SK-N-SH (cell line): ENCODE data around the gene LCN10.

Source experiments
- FOSL2 ChIP-seq: IDR thresholded peaks from 2 replicates; pipeline ENCODE4 v1.4.0; 2012; ENCODE audit warnings: low read depth, mild to moderate bottlenecking, moderate library complexity, borderline replicate concordance
- FOXJ3 ChIP-seq: sonication (generic); formaldehyde crosslinking; IDR thresholded peaks from 2 replicates; pipeline ENCODE4 v1.5.1; 2020; ENCODE audit warnings: mild to moderate bottlenecking, missing genetic modification reagents
- SIN3A ChIP-seq: IDR thresholded peaks from 2 replicates; pipeline ENCODE4 v1.6.1; 2012; ENCODE audit warnings: low read depth, mild to moderate bottlenecking, low read length, moderate library complexity, borderline replicate concordance
- TF ChIP-seq, protein P1 (sequence below): fragments of 150-350 bp; IDR thresholded peaks from 2 replicates; pipeline ENCODE4 v1.6.1; 2016; ENCODE audit warnings: mild to moderate bottlenecking, low read depth, low read length

- TF ChIP-seq, protein P1, sequence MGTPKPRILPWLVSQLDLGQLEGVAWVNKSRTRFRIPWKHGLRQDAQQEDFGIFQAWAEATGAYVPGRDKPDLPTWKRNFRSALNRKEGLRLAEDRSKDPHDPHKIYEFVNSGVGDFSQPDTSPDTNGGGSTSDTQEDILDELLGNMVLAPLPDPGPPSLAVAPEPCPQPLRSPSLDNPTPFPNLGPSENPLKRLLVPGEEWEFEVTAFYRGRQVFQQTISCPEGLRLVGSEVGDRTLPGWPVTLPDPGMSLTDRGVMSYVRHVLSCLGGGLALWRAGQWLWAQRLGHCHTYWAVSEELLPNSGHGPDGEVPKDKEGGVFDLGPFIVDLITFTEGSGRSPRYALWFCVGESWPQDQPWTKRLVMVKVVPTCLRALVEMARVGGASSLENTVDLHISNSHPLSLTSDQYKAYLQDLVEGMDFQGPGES = no peak
- TF ChIP-seq FOXJ3 (CRISPR knock-in tag) (no peak), FOSL2 (no peak), SIN3A (no peak)
These were observed 3.8 kb downstream of the LCN10 start for GRCh38 chr9:136738960-136739359.
